Spleen (tissue), 7 donors: Measurements from ENCODE around the gene GRAP2.

Experiments used
- POLR2A ChIP-seq, 3 donors: fragments of 450-650 bp; IDR thresholded peaks; one replicate each; pipeline ENCODE4 v1.5.1; 2017; ENCODE audit warnings: antibody characterized with exemption in 3 of 3, mild to moderate bottlenecking in 1 of 3
- POLR2AphosphoS5 ChIP-seq, 3 donors: sonication (generic); formaldehyde crosslinking; IDR thresholded peaks; one replicate each; pipeline ENCODE4 v1.5.1; 2017; ENCODE audit warnings: antibody characterized with exemption in 3 of 3
- TF ChIP-seq, protein P1 (sequence below), 11 experiments: fragments of 200-600 bp in 7 of 11; fragments of 450-650 bp in 4 of 11; sonication (generic) in 4 of 11; IDR thresholded peaks in 8 of 11; conservative IDR thresholded peaks in 3 of 11; 1 replicate in 7 of 11; 2 replicates in 4 of 11; pipeline versions ENCODE4 v1.4.0 to v1.8.0; 2016 to 2021; ENCODE audit warnings: antibody characterized with exemption in 11 of 11, inconsistent platforms in 4 of 11, mild to moderate bottlenecking in 1 of 11
- donor health status: DM: no; HTN: no; CAD: no; lungs with moderate emphysema.
- donor health status: DM: no; HTN: no; CAD: no.
- donor health status: DM: no; HTN: no; CAD: no.

DNA sequence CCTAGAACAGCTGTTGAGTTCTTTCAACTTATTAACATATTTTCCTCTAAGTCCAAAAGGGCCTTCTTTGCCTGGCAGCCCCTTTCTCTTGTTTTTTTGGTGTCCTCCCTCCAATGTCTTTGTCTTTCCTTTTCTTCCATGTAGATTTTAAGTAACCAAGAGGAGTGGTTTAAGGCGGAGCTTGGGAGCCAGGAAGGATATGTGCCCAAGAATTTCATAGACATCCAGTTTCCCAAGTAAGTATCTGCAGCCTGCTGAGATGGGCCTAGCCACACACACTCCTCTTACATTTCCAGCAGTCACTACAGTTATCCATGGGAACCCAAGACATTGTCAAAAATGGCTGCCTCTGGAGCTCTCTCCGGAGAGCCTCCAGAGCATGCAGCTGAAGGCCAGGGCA is 54.8 kb downstream of the GRAP2 start:
- TF ChIP-seq, protein P1, sequence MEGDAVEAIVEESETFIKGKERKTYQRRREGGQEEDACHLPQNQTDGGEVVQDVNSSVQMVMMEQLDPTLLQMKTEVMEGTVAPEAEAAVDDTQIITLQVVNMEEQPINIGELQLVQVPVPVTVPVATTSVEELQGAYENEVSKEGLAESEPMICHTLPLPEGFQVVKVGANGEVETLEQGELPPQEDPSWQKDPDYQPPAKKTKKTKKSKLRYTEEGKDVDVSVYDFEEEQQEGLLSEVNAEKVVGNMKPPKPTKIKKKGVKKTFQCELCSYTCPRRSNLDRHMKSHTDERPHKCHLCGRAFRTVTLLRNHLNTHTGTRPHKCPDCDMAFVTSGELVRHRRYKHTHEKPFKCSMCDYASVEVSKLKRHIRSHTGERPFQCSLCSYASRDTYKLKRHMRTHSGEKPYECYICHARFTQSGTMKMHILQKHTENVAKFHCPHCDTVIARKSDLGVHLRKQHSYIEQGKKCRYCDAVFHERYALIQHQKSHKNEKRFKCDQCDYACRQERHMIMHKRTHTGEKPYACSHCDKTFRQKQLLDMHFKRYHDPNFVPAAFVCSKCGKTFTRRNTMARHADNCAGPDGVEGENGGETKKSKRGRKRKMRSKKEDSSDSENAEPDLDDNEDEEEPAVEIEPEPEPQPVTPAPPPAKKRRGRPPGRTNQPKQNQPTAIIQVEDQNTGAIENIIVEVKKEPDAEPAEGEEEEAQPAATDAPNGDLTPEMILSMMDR (IDR thresholded peaks at IDR 0.05 in 8 of 11, conservative IDR thresholded peaks at IDR 0.05 in 3 of 11): no peak
- TF ChIP-seq POLR2AphosphoS5 (IDR thresholded peaks at IDR 0.05) (no peak), POLR2A (IDR thresholded peaks at IDR 0.05) (no peak)
